HepG2 (cell line): ENCODE measurements around the gene HMGN4. TPM values are rescaled to one million over a fixed set of nuclear protein-coding genes. Genes with fewer than 3 reads are reported as not detected.
A peak's percentile ranks its signal among the peaks of the same experiment; 100 is the strongest.

Source experiments
- AHR ChIP-seq: IDR thresholded peaks from 2 replicates; pipeline ENCODE4 v1.6.1; 2018; ENCODE audit warnings: missing genetic modification reagents, missing compliant biosample characterization
- ARID2 ChIP-seq: sonication (generic); formaldehyde crosslinking; IDR thresholded peaks from 2 replicates; pipeline ENCODE4 v1.8.1; 2022; ENCODE audit warnings: mild to moderate bottlenecking, missing genetic modification reagents, borderline replicate concordance
- ARID5B ChIP-seq: IDR thresholded peaks from 2 replicates; pipeline ENCODE4 v1.4.0; 2020; ENCODE audit warnings: mild to moderate bottlenecking, missing genetic modification reagents
- GABPB1 ChIP-seq: IDR thresholded peaks from 2 replicates; pipeline ENCODE4 v1.6.1; 2016; ENCODE audit warnings: mild to moderate bottlenecking, missing genetic modification reagents, moderate library complexity, missing compliant biosample characterization
- IKZF1 ChIP-seq: fragments of 450-650 bp; IDR thresholded peaks from 2 replicates; pipeline ENCODE4 v1.7.1; 2016
- LCORL ChIP-seq, 2 experiments: fragments of 450-650 bp in 1 of 2; sonication (generic) in 1 of 2; formaldehyde crosslinking in 1 of 2; IDR thresholded peaks; 2 replicates each; pipeline versions ENCODE4 v1.5.0 to v1.6.1; 2017 to 2020; ENCODE audit warnings: antibody characterized with exemption in 1 of 2, missing genetic modification reagents in 1 of 2
- MTA1 ChIP-seq: sonication (generic); formaldehyde crosslinking; IDR thresholded peaks from 2 replicates; pipeline ENCODE4 v1.4.0; 2020; ENCODE audit warnings: missing genetic modification reagents, mild to moderate bottlenecking, borderline replicate concordance
- RBM22 ChIP-seq: fragments of 200-400 bp; formaldehyde crosslinking; optimal IDR thresholded peaks from 2 replicates; pipeline ENCODE3; 2017; ENCODE audit warnings: mild to moderate bottlenecking, low read length, moderate library complexity
- RCOR2 ChIP-seq: IDR thresholded peaks from 2 replicates; pipeline ENCODE4 v1.6.1; 2016; ENCODE audit warnings: missing biosample characterization, missing genetic modification reagents
- RFX3 ChIP-seq: IDR thresholded peaks from 2 replicates; pipeline ENCODE4 v1.6.1; 2016; ENCODE audit warnings: missing biosample characterization, missing genetic modification reagents
- RXRB ChIP-seq: IDR thresholded peaks from 2 replicates; pipeline ENCODE4 v1.6.1; 2016; ENCODE audit warnings: borderline replicate concordance, missing genetic modification reagents, missing compliant biosample characterization
- SALL2 ChIP-seq: sonication (generic); formaldehyde crosslinking; IDR thresholded peaks from 2 replicates; pipeline ENCODE4 v1.8.1; 2023; ENCODE audit warnings: mild to moderate bottlenecking, missing genetic modification reagents, inconsistent platforms
- ZBTB1 ChIP-seq: sonication (generic); formaldehyde crosslinking; IDR thresholded peaks from 2 replicates; pipeline ENCODE4 v1.4.0; 2020; ENCODE audit warnings: missing genetic modification reagents, borderline replicate concordance
- ZBTB14 ChIP-seq: sonication (generic); formaldehyde crosslinking; IDR thresholded peaks from 2 replicates; pipeline ENCODE4 v1.4.0; 2020; ENCODE audit warnings: missing genetic modification reagents
- ZBTB34 ChIP-seq: sonication (generic); formaldehyde crosslinking; IDR thresholded peaks from 2 replicates; pipeline ENCODE4 v1.8.0; 2022; ENCODE audit warnings: mild to moderate bottlenecking, missing genetic modification reagents
- ZMYM2 ChIP-seq: sonication (generic); formaldehyde crosslinking; IDR thresholded peaks from 2 replicates; pipeline ENCODE4 v1.8.0; 2022; ENCODE audit warnings: mild to moderate bottlenecking, missing genetic modification reagents
- ZMYM4 ChIP-seq: sonication (generic); formaldehyde crosslinking; IDR thresholded peaks from 2 replicates; pipeline ENCODE4 v1.8.1; 2023; ENCODE audit warnings: mild to moderate bottlenecking, missing genetic modification reagents
- ZNF274 ChIP-seq: sonication (generic); formaldehyde crosslinking; IDR thresholded peaks from 2 replicates; pipeline ENCODE4 v1.5.1; 2020; ENCODE audit warnings: mild to moderate bottlenecking, missing genetic modification reagents
- ZNF7 ChIP-seq: IDR thresholded peaks from 2 replicates; pipeline ENCODE4 v1.6.1; 2016; ENCODE audit warnings: missing biosample characterization, missing genetic modification reagents
- ZNF792 ChIP-seq: IDR thresholded peaks from 2 replicates; pipeline ENCODE4 v1.6.1; 2016
- ZSCAN12 ChIP-seq: sonication (generic); formaldehyde crosslinking; IDR thresholded peaks from 2 replicates; pipeline ENCODE4 v1.9.0; 2021; ENCODE audit warnings: mild to moderate bottlenecking, missing genetic modification reagents
- polyA plus RNA-seq, 8 experiments: library from polyadenylated mRNA; depleted of rRNA in 3 of 8; stranded (reverse) in 7 of 8; unstranded in 1 of 8; fragments of >200 nt; fragmentation: Illumina TruSeq in 4 of 8; extraction: Trizol in 4 of 8; gene quantifications; 2 replicates each; pipeline versions ENCODE4 v1.2.1 to v1.2.3, GENCODE V29; 2011 to 2016; ENCODE audit warnings: low read depth in 4 of 8, missing spikeins in 1 of 8, mixed read lengths in 1 of 8; ENCODE audit not compliant: insufficient read depth in 1 of 8
- total RNA-seq, 5 experiments: library from RNA; depleted of rRNA; stranded (reverse); fragments of >200 nt; fragmentation: Illumina TruSeq; extraction: Trizol; gene quantifications; 2 replicates each; pipeline ENCODE4 v1.2.3, GENCODE V29; 2016; ENCODE audit warnings: low read depth in 1 of 5
- TF ChIP-seq, protein P1 (sequence below): sonication (generic); formaldehyde crosslinking; conservative IDR thresholded peaks from 2 replicates; pipeline ENCODE4 v1.4.0; 2020; ENCODE audit warnings: missing genetic modification reagents
- TF ChIP-seq, protein P2 (sequence below): sonication (generic); formaldehyde crosslinking; IDR thresholded peaks from 2 replicates; pipeline ENCODE4 v1.4.0; 2020; ENCODE audit warnings: missing genetic modification reagents

Gene HMGN4
- total and polyA plus RNA-seq, 2 of the 13 experiments (the other 11 are each of a cell fraction or from before 2014, with no cell fraction given), result 39.9 to 52.1 TPM

DNA sequence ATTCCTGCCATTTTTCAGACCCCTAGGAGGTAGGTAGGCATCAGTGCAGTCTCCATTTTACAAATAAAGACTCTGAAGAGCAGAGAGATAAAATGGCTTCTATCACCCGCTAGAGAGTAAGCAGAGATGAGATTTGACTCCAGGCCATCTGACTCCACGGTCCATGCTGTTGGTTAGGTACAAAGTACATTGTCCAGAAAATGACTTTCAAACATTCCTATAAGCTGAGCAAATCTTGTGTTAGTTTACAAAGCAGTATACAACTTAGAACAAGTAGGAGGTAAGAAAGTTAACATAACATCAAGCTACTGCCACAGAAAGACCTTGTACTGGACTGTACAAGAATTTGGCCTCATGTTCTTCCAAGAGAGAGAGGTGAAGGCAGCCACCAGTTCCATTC is 23.2 kb upstream of the HMGN4 start (continued):
- no peak for TF ChIP-seq SALL2 (CRISPR knock-in tag)
- no peak for TF ChIP-seq AHR (CRISPR knock-in tag)
- peak; percentile 65 for TF ChIP-seq ZNF792 (CRISPR knock-in tag)
- no peak for TF ChIP-seq ZNF7 (CRISPR knock-in tag)
- TF ChIP-seq, protein P1, sequence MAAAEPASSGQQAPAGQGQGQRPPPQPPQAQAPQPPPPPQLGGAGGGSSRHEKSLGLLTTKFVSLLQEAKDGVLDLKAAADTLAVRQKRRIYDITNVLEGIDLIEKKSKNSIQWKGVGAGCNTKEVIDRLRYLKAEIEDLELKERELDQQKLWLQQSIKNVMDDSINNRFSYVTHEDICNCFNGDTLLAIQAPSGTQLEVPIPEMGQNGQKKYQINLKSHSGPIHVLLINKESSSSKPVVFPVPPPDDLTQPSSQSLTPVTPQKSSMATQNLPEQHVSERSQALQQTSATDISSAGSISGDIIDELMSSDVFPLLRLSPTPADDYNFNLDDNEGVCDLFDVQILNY (CRISPR knock-in tag), result no peak
- no peak for TF ChIP-seq ZNF274 (CRISPR knock-in tag)
- TF ChIP-seq RXRB (CRISPR knock-in tag), result peak; percentile 67
- no peak for TF ChIP-seq RBM22
- no peak for TF ChIP-seq ZSCAN12 (CRISPR knock-in tag)
- TF ChIP-seq ARID2 (CRISPR knock-in tag), result no peak
- TF ChIP-seq MTA1 (CRISPR knock-in tag), result no peak
- TF ChIP-seq, protein P2, sequence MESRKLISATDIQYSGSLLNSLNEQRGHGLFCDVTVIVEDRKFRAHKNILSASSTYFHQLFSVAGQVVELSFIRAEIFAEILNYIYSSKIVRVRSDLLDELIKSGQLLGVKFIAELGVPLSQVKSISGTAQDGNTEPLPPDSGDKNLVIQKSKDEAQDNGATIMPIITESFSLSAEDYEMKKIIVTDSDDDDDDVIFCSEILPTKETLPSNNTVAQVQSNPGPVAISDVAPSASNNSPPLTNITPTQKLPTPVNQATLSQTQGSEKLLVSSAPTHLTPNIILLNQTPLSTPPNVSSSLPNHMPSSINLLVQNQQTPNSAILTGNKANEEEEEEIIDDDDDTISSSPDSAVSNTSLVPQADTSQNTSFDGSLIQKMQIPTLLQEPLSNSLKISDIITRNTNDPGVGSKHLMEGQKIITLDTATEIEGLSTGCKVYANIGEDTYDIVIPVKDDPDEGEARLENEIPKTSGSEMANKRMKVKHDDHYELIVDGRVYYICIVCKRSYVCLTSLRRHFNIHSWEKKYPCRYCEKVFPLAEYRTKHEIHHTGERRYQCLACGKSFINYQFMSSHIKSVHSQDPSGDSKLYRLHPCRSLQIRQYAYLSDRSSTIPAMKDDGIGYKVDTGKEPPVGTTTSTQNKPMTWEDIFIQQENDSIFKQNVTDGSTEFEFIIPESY (CRISPR knock-in tag), result peak; percentile 89
- no peak for TF ChIP-seq IKZF1
- no peak for TF ChIP-seq ZBTB34 (CRISPR knock-in tag)
- peak; percentile 83 for TF ChIP-seq ZMYM4 (CRISPR knock-in tag)
- TF ChIP-seq ARID5B, result peak; percentile 92
- TF ChIP-seq ZMYM2 (CRISPR knock-in tag), result no peak
- no peak for TF ChIP-seq ZBTB1
- no peak for TF ChIP-seq RFX3 (CRISPR knock-in tag)
- TF ChIP-seq RCOR2 (CRISPR knock-in tag), result peak; percentile 89
- no peak for TF ChIP-seq GABPB1
- no peak for TF ChIP-seq ZBTB14 (CRISPR knock-in tag)
- TF ChIP-seq LCORL (IDR thresholded peaks at IDR 0.05), result no peak
- peak; percentile 20; the same call in 1 of the 2 replicates for TF ChIP-seq LCORL (CRISPR knock-in tag; IDR thresholded peaks at IDR 0.05)
